Gastroesophageal sphincter (tissue), 4 donors: ENCODE data around the gene APOBEC3G. TPM values are rescaled to one million over a fixed set of nuclear protein-coding genes. Genes with fewer than 3 reads are reported as not detected.

Source experiments
- ATAC-seq: fragments of 150-250 bp; one replicate; pipeline ENCODE4 v1.9.1; 2016; ENCODE audit warnings: mild to moderate bottlenecking, moderate library complexity
- H3K27ac ChIP-seq, 4 donors: fragments of 200-600 bp; sonication (generic) in 3 of 4; 1 replicate in 3 of 4; 2 replicates in 1 of 4; pipeline ENCODE4 v1.5.1; 2016 to 2019
- H3K27me3 ChIP-seq: fragments of 200-600 bp; sonication (generic); one replicate; pipeline ENCODE4 v1.5.1; 2019
- H3K36me3 ChIP-seq, 2 donors: fragments of 200-600 bp; sonication (generic); one replicate each; pipeline ENCODE4 v1.5.1; 2019; ENCODE audit warnings: control low read depth in 1 of 2
- H3K4me1 ChIP-seq, 3 donors: fragments of 200-600 bp; sonication (generic); 1 replicate in 2 of 3; 2 replicates in 1 of 3; pipeline ENCODE4 v1.5.1; 2016 to 2019; ENCODE audit warnings: control low read depth in 2 of 3
- H3K4me3 ChIP-seq, 2 donors: fragments of 200-600 bp; sonication (generic); one replicate each; pipeline ENCODE4 v1.5.1; 2019; ENCODE audit warnings: mild to moderate bottlenecking in 1 of 2, moderate library complexity in 1 of 2
- H3K9me3 ChIP-seq, 3 donors: fragments of 200-600 bp; sonication (generic); one replicate each; pipeline ENCODE4 v1.5.1; 2017 to 2019; ENCODE audit warnings: control low read depth in 2 of 3
- CTCF ChIP-seq, 4 experiments: fragments of 200-600 bp in 2 of 4; fragments of 450-650 bp in 2 of 4; sonication (generic) in 1 of 4; IDR thresholded peaks; one replicate each; pipeline ENCODE4 v1.5.1; 2017 to 2019; ENCODE audit warnings: antibody characterized with exemption in 4 of 4, mild to moderate bottlenecking in 2 of 4, moderate library complexity in 2 of 4
- EP300 ChIP-seq: sonication (generic); formaldehyde crosslinking; IDR thresholded peaks from one replicate; pipeline ENCODE4 v1.6.1; 2017; ENCODE audit warnings: antibody characterized with exemption, mild to moderate bottlenecking
- POLR2A ChIP-seq, 2 donors: fragments of 450-650 bp; IDR thresholded peaks; one replicate each; pipeline ENCODE4 v1.6.1; 2017; ENCODE audit warnings: antibody characterized with exemption in 2 of 2, mild to moderate bottlenecking in 2 of 2, moderate library complexity in 1 of 2
- POLR2AphosphoS5 ChIP-seq: sonication (generic); formaldehyde crosslinking; IDR thresholded peaks from one replicate; pipeline ENCODE4 v1.6.1; 2017; ENCODE audit warnings: antibody characterized with exemption
- WGBS, 2 donors: methylation state at CpG; one replicate each; pipeline ENCODE4 v1.1.5; 2018; ENCODE audit warnings: low coverage in 1 of 2; 5-methylcytosine and 5-hydroxymethylcytosine counted together
- total RNA-seq, 4 donors: library from RNA; depleted of rRNA; stranded (reverse); fragments of >200 nt; gene quantifications; one replicate each; pipeline ENCODE4 v1.1.0, GENCODE V29; 2016

APOBEC3G gene
- total RNA-seq, 4 donors from 2014 or later = 3.2 to 8.3 (median 7.3) TPM

- Histone ChIP-seq H3K9me3 (no peaks in the 10 kb centered on the region), H3K4me1 (no peaks in the 10 kb centered on the region), H3K4me3 (no peak overlapping the region), H3K27ac (no peak overlapping the region), H3K36me3 (peaks cover 0 to 3% of the 10 kb centered on the region in 2 donors), H3K27me3 (peaks cover 26% of the 10 kb centered on the region)
- no peak for ATAC-seq
- TF ChIP-seq POLR2AphosphoS5 (no peak), EP300 (no peak), CTCF (IDR thresholded peaks at IDR 0.05) (no peak)
- WGBS, 2 donors = 77 to 82% methylated on average over 3 to 9 of the region's 9 CpGs
Observed at GRCh38 chr22:39115977-39116621, 39.0 kb downstream of the APOBEC3G start.

GRCh38 chr22:39117585-39118191, 40.6 kb downstream of the APOBEC3G start:
- TF ChIP-seq EP300 = no peak
- TF ChIP-seq POLR2A (IDR thresholded peaks at IDR 0.05) = no peak
- peak in 3 of 4 experiments; percentile 19 to 43 (median 23) for TF ChIP-seq CTCF (IDR thresholded peaks at IDR 0.05)
- no peak for TF ChIP-seq POLR2AphosphoS5
- Histone ChIP-seq H3K27me3 (peaks cover 21% of the 10 kb centered on the region), H3K36me3 (peaks cover 0 to 3% of the 10 kb centered on the region in 2 donors), H3K9me3 (no peaks in the 10 kb centered on the region), H3K4me1 (no peaks in the 10 kb centered on the region), H3K4me3 (no peak overlapping the region), H3K27ac (no peak overlapping the region)
- WGBS, 2 donors = 63 to 69% methylated on average over 10 to 13 of the region's 14 CpGs
- ATAC-seq = no peak

- no peak for TF ChIP-seq POLR2AphosphoS5
- TF ChIP-seq CTCF (IDR thresholded peaks at IDR 0.05) = no peak
- TF ChIP-seq POLR2A (IDR thresholded peaks at IDR 0.05) = no peak
- no peak for TF ChIP-seq EP300
- WGBS, 2 donors = 82 to 94% methylated on average over 3 to 4 of the region's 4 CpGs
- ATAC-seq = no peak
Observed at GRCh38 chr22:39120983-39121382, 43.9 kb downstream of the APOBEC3G start.

GRCh38 chr22:39122772-39123470, 45.8 kb downstream of the APOBEC3G start:
- H3K4me3 ChIP-seq = no peak overlapping the region
- ATAC-seq = no peak

More at GRCh38 chr22:39120983-39121382, 43.9 kb downstream of the APOBEC3G start:
- Histone ChIP-seq H3K9me3 (no peaks in the 10 kb centered on the region), H3K36me3 (peaks cover 0 to 3% of the 10 kb centered on the region in 2 donors), H3K4me1 (peaks cover 0 to 11% (median 0%) of the 10 kb centered on the region in 3 donors), H3K4me3 (no peak overlapping the region), H3K27ac (no peak overlapping the region), H3K27me3 (peaks cover 8% of the 10 kb centered on the region)

More at GRCh38 chr22:39122772-39123470, 45.8 kb downstream of the APOBEC3G start:
- H3K27me3 ChIP-seq = no peaks in the 10 kb centered on the region
- 77% methylated on average over 5 of the region's 17 CpGs; no CpG with 5 or more reads in 1 of the 2 donors for WGBS, 2 donors
- peaks cover 0 to 3% of the 10 kb centered on the region in 2 donors for H3K36me3 ChIP-seq
- H3K27ac ChIP-seq = no peak overlapping the region
- H3K4me1 ChIP-seq = peaks cover 0 to 11% (median 0%) of the 10 kb centered on the region in 3 donors
- no peaks in the 10 kb centered on the region for H3K9me3 ChIP-seq
- TF ChIP-seq POLR2A (IDR thresholded peaks at IDR 0.05) = no peak
- TF ChIP-seq EP300 = no peak
- no peak for TF ChIP-seq POLR2AphosphoS5
- TF ChIP-seq CTCF (IDR thresholded peaks at IDR 0.05) = no peak
